HG02840 (cell line): ENCODE measurements around the gene MEF2D.

Experiments
- ATAC-seq: cut with Tn5 transposase; IDR thresholded peaks from one replicate; pipeline ENCODE4 v1.9.1; 2021; ENCODE audit warnings: mild to moderate bottlenecking, moderate library complexity, moderate number of reproducible peaks; ENCODE audit not compliant: unreplicated experiment, low FRiP score

Gene MEF2D

DNA sequence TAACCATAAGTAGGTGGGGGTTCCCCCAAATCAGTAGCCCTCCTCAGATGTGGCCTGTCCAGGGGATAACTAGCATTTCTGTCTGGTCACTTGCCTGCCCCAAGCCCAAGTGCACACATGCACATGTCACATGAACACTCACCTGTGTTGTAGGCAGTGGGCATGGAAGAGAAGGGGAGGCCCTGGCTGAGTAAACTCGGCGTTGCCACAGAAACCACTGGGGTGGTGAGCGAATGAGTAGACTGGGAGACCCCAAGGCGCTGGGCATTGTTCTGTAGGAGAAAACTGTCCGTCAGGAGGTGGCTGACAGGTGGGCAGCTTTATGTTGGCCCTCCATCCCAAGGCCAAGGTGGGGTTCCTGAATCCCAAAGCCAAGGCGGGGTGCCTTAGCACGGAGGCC, 25.6 kb downstream of the MEF2D start:
- no peak for ATAC-seq

GRCh38 chr1:156471496-156472490, 28.8 kb downstream of the MEF2D start:
- ATAC-seq: no peak

DNA sequence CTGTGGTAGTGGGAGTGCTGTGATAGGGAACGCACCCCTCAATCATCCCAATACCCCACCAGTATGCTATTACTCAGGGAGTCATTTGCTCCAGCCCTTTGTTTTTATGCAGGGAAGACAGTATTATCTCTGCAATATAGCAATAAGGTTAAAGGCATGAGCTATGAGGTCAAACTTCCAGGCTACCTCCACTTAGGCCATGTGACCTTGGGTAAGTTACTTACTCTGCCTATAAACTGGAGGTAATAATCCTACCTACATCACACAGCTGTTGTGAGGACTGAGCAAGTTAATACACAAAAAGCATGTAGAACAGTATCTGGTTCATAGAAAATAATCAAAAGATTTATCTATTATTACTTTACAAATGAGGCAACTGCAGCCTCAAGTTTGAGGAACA, 30.1 kb downstream of the MEF2D start:
- ATAC-seq: no peak

DNA sequence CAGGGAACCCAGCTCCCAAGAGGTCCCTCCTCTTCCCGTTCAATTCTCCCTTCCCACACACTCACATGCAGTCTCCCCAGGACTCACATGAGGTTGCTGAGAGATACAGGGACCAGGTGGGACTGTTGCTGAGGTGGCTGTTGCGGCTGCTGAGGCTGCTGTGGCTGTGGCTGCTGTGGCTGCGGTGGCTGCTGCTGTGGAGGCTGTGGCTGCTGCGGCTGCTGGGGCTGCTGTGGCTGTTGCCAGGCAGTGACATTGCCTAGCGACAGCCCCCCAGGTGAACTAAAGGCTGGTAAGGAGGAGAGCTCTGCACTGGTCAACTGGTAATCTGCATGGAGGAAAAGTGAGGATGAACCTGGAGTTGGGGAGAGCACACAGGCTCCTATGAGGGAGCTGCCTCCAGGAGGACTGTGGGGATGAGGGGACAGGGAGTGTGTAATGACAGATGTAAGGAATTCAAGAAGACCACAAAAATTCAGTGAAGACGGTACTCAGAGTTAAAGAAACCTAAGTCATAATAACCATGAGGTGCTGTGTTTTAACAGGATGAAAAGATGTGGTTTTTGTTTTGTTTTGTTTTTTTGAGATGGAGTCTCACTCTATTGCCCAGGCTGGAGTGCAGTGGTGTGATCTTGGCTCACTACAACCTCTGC, 31.8 kb downstream of the MEF2D start:
- ATAC-seq: no peak

DNA sequence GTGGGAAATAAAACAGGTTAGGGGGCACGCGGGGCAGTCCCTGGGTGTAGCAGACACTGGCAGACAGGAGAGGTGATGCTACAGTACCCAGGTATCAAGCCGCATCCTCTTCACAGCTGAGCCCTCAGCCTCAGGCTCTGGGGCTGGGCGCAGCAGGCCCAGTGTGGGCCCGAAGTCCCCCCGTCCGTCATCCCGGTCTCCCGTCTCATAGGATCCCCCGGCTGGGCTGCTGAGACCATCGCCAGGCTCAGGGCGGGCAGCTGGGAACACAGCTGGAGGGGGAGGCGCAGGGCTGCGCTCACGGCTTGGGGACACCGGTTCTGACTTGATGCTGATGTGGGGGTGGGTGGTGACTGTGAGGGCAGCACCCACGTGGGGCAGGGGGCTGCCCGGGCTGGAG, 32.7 kb downstream of the MEF2D start:
- ATAC-seq: no peak

DNA sequence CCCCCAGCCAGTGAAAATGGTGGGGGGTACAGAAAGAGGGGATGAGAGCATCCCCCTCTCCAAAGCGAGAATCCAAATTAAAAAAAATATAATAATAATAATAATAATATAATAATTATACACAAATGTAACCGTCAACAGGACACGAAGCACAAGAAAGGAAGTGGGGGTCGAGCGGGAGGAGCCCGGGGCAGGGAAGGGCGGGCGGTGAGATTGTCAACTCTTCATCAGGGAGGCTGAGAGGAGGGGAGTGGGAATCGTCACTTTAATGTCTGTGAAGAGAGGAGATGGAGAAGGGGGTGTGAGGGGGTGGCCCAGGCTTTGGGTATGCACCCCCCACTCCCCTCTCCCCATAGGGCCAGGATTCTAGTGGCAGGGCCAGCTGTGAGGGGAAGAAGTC, 33.2 kb downstream of the MEF2D start:
- no peak for ATAC-seq

- no peak for ATAC-seq
Measured at GRCh38 chr1:156465747-156466365, 34.7 kb downstream of the MEF2D start.

DNA sequence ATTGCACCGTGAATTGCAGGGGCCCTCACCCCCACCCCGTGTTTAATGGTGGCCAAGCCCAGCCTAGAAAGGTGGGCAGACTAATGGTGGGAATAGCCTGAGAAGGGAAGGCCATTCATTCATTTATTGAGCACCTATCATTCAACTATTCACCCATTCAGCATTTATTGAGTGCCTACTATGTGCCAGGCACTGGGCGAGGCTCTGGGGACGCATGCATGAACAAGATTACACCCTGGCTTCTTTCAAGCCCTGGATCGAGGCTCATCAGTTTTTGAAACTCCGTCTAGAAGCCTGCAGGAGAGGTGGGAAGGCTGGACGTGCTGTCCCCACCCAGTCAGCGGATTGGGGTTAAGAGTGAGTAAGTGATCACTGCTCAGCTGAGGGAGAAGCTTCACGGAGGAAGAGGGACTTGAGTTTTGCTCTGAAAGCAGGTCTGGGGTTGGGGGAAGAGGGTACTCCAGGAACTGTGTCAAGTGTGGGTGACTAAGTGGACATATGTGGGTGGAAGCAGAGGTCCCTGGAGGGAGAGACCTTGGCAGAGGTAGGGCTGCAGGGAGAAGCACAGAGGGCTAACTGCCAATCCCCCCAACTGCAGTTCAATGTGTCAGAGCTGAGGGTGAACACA, 35.6 kb downstream of the MEF2D start:
- ATAC-seq: no peak

- no peak for ATAC-seq
Measured at GRCh38 chr1:156464335-156464734, 36.2 kb downstream of the MEF2D start.

GRCh38 chr1:156463874-156464273, 36.7 kb downstream of the MEF2D start:
- no peak for ATAC-seq

DNA sequence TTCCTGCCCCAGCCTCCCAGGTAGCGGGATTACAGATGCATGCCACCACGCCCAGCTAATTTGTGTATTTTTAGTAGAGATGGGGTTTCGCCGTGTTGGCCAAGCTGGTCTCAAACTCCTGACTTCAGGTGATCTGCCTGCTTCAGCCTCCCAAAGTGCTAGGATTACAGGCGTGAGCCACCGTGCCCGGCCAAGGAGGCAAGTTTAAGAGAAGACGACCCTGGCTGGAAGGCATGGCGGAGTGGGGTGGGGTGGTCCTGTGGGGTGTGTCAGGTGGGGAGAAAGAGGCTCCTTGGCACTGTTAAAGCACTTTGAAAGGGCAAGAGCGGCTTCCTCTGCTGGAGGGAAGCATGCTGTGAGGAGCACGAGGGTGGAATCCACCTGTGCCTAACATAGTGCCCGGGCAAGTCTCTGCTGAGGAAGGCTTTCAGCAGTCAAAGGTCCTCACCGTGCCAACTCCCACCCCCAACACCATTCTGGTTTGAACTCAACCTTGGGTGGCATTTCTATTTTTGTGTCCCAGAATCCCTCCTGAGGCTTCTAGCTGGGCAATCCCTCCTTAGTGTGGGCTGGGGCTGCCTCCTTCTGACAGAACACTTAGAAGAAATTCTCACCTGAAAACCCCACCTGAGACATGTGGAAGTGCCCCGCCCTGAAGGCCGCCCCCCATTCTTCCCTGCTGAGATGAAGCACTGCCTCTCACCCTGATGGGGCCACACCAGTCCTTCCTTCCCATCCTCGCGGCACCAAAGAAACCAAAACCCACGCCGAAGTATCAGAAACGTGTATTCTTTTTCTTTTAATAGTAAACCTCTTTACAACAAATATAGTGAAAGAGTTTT, 37.4 kb downstream of the MEF2D start:
- ATAC-seq: no peak

DNA sequence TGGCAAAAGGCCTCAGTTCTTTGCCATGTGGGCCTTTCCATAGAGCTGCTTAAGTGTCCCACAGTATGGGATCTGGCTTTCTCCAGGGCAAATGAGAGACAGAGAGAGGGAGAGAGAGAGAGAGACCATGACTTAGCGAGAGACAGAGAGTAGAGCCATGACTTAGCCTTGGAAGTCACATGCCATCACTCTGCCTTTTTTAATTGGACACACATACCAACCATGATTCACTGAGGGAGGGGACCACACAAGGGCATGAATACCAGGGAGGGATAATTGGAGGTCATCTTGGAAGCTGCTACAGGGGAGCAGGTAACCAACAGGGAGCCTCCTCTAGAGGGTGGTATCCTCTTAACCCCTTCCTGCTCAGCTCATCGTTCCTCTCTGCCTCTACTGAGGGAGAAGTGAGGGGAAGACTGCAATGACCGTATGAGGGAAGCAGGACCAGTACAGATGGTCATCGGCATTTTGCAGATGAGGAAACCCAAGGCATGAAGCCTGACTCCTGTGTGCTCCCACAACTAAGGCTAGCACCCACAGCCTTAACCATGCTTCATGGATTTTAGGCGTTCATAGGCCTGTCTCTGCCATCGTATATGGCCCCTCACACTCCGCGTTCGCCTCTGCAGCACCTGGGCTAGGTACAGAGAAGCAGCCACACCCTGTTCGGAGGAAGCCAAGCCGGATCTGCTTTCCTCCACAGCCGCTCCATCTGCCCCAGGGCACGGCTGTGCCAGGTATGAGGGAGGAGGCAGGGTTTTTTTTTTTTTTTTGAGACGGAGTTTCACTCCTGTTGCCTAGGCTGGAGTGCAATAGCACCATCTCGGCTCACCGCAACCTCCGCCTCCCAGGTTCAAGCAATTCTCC, 38.6 kb downstream of the MEF2D start:
- no peak for ATAC-seq

DNA sequence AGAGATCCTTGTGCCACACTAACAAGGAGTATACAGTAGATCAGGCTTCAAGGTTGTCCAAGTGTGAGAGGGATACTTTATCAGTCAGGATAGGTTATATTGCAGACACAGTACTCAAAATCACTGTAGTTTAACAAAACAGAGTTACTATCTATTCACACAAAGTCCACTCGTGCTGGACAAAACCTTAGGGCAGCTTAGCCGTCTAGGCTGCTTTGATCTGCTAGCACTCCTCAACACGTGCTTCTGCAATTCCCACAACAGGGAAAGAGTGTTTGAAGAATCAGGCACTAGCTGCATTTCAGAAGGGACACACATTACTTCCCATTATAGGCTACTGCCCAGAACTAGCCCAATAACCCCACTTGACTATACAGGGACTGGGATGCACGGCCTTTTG, 39.5 kb downstream of the MEF2D start:
- ATAC-seq: no peak

- no peak for ATAC-seq
Measured at GRCh38 chr1:156460525-156460924, 40.0 kb downstream of the MEF2D start.

DNA sequence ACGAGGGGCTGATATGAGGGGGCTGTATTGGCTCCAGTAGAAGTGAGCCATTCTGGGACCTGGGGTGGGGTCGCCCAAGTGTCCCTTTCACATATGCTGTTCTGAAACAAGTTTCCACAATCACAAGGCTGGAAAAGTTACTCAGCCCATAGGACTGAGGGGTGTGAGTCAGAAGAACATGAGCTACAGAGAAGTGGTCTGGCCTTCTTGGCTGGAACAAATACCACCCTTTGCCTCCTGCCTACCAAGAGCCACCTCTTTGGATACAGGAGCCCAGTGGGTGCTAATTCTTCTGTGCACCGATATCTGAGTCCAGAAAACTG, 42.4 kb downstream of the MEF2D start:
- no peak for ATAC-seq

- ATAC-seq: peak; percentile 63
Measured at GRCh38 chr1:156456625-156457465, 43.7 kb downstream of the MEF2D start.

DNA sequence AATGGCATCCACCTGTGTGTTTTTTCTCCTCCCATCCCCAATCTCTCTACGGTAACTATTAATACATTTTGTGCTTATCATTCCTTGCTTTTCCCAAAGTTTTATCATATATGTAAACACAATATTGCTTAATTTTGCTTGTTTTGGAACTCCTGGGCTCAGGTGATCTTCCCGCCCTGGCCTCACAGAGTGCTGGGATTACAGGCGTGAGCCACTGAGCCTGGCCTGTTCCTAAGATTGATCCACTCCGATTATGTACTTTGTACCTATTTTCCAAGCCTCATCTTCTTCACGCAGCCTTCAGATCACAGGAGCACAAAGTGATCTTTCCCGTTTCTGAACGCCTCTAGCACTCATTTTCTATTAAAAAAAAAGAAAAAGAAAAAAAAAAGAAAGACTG, 45.2 kb downstream of the MEF2D start:
- no peak for ATAC-seq

DNA sequence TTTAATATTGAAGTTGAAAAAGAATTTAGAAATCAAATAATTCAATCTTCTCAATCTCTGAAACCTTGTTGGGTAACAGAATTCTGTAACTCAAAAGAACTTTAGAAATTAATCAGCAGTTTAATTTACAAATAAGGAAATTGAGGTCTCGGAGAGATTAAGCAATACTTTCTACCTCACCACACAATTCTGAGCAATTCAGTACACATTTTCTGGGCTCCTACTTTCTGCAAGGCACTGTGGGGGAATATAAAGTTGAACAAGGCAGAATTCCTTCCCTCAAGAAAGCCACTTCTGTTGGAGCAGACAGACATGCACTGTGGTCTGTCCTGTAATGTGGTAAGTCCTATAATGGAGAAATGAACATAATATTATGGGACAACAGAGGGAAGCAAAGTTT, 47.7 kb downstream of the MEF2D start:
- ATAC-seq: no peak
